Measurements from ENCODE around the gene ERCC2.

Gene ERCC2

DNA sequence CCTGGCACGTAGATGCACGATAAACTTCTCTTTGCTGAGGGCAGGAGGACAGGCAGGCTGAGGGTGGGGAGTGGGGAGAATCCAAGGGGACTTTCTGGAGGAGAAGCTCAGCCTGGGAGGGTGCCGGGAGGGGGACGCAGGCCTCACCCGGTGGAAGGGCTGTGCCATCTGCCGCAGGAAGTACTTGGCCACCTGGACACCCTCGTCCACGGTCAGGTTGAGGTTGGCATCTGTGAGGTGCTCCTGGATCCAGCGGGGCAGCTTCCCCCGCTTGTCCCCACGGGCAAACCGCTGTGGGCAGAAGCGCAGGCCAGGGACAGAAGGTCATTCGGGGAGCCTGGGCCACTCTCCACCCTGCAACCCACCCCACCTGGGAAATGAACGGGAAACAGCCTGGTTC is 18.3 kb downstream of the ERCC2 start:
- H3K4me3 ChIP-seq (replicated peaks in 1 of 2; ENCODE audit: low read depth in 2 of 2, low read length in 2 of 2) = no peak overlapping the region
- no peak for DNase-seq (ENCODE audit: low read depth in 2 of 2)
- TF ChIP-seq, protein P1, sequence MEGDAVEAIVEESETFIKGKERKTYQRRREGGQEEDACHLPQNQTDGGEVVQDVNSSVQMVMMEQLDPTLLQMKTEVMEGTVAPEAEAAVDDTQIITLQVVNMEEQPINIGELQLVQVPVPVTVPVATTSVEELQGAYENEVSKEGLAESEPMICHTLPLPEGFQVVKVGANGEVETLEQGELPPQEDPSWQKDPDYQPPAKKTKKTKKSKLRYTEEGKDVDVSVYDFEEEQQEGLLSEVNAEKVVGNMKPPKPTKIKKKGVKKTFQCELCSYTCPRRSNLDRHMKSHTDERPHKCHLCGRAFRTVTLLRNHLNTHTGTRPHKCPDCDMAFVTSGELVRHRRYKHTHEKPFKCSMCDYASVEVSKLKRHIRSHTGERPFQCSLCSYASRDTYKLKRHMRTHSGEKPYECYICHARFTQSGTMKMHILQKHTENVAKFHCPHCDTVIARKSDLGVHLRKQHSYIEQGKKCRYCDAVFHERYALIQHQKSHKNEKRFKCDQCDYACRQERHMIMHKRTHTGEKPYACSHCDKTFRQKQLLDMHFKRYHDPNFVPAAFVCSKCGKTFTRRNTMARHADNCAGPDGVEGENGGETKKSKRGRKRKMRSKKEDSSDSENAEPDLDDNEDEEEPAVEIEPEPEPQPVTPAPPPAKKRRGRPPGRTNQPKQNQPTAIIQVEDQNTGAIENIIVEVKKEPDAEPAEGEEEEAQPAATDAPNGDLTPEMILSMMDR (IDR thresholded peaks at IDR 0.05; ENCODE audit: low read depth, low read length) = no peak

DNA sequence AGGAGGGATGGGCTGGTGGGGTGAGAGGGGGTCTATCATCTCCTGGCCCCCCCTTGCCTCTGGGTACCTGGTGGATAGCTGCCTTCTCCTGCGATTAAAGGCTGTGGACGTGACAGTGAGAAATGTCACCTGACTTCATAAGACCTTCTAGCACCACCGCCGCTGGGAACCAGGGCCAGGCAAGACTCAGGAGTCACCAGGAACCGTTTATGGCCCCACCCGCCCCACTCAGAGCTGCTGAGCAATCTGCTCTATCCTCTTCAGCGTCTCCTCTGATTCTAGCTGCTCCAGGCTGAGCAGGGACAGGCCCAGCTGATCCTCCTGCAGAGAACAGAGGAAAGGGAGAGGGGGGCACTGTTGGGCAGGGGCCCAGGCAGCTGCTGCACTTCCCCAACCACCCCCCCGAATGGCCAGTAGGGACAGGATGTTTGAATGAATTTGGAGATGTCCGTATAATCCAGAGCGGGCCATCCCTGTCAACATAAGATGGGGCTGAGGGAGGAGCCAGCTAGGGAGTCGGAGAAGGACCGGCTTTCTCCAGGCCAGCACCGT is 18.9 kb downstream of the ERCC2 start:
- no peak for DNase-seq (ENCODE audit: low read depth in 2 of 2)
- H3K4me3 ChIP-seq (replicated peaks in 1 of 2; ENCODE audit: low read depth in 2 of 2, low read length in 2 of 2) = no peak overlapping the region
- TF ChIP-seq, protein P1 (IDR thresholded peaks at IDR 0.05; ENCODE audit: low read depth, low read length) = no peak

DNA sequence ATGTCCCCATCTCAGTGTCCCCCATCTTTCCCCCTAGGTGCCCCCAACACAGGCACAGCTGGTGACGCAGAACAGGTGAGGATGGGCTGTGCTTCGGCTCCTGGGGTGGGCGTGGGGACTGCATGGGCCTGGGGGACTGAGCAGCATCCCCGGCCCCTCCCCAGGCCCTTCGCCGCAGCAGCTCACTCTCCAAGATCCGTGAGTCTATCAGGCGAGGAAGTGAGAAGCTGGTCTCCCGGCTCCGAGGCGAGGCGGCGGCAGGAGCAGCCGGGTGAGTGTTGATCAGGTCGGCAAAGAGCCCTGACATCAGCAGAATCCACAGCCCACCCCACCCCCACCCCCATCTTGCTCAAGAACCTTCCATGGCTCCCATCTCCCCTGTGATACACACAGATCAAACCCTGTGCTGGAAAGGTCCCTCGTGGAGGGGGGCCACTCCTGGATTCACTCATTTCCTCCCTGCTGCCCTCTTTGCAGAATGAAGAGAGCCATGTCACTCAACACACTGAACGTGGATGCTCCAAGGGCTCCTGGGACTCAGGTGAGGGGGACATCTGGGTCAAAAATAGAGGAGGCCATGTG is 19.8 kb downstream of the ERCC2 start:
- no peak overlapping the region for H3K4me3 ChIP-seq (replicated peaks in 1 of 2; ENCODE audit: low read depth in 2 of 2, low read length in 2 of 2)
- no peak for DNase-seq (ENCODE audit: low read depth in 2 of 2)
- TF ChIP-seq, protein P1 (IDR thresholded peaks at IDR 0.05; ENCODE audit: low read depth, low read length) = no peak

- DNase-seq (ENCODE audit: low read depth in 2 of 2) = no peak
- H3K4me3 ChIP-seq (replicated peaks in 1 of 2; ENCODE audit: low read depth in 2 of 2, low read length in 2 of 2) = no peak overlapping the region
- TF ChIP-seq, protein P1 (IDR thresholded peaks at IDR 0.05; ENCODE audit: low read depth, low read length) = no peak
Measured at GRCh38 chr19:45349430-45349941, 20.9 kb downstream of the ERCC2 start.

GRCh38 chr19:45349126-45349415 is 21.3 kb downstream of the ERCC2 start:
- DNase-seq (ENCODE audit: low read depth in 2 of 2) = no peak
- H3K4me3 ChIP-seq (replicated peaks in 1 of 2; ENCODE audit: low read depth in 2 of 2, low read length in 2 of 2) = no peak overlapping the region
- TF ChIP-seq, protein P1 (IDR thresholded peaks at IDR 0.05; ENCODE audit: low read depth, low read length) = no peak

GRCh38 chr19:45348367-45349125 is 21.8 kb downstream of the ERCC2 start:
- TF ChIP-seq, protein P1 (IDR thresholded peaks at IDR 0.05; ENCODE audit: low read depth, low read length) = no peak

More at GRCh38 chr19:45348367-45349125, 21.8 kb downstream of the ERCC2 start:
- H3K4me3 ChIP-seq (replicated peaks in 1 of 2; ENCODE audit: low read depth in 2 of 2, low read length in 2 of 2) = no peak overlapping the region
- DNase-seq (ENCODE audit: low read depth in 2 of 2) = no peak
